Measurements from ENCODE around the gene TMEM121B.

Gene TMEM121B

DNA sequence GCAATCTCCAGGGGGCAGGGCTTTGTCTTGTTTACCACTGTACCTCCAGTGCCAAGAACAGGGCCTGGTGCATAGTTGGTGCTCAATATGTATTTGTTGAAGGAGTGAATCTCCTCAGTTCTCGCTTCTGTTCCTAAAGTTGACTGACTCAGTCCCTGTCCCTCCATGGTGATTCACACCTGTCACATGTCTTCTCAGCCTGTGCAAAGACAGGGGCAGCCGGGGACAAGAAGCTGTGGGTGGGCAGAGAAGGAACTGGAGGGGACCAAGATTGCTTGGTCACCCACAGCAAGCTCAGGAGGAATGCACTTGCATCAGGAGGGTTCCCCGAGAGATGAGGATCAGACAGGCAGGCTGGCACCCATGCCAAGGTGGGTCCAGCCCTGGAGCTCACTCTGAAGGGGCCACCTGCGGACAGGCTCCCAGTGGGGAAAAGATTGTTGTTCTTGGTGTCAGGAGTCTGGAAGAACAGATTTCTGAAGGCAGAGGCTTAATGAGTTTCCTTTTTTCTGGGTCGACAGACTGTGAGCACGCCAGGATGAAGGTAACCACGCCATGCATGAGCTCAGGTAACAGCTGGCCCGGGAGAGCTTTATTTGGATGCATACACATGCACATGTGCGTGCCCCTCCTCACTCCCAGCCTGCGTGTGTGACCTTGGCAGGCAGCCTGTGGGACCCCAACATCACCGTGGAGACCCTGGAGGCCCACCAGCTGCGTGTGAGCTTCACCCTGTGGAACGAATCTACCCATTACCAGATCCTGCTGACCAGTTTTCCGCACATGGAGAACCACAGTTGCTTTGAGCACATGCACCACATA, 19.5 kb downstream of the TMEM121B start:
- Histone ChIP-seq H3K27me3 (no peaks in the 10 kb centered on the region), H3K27ac (peak overlapping the region; percentile 85), H3K9me3 (no peaks in the 10 kb centered on the region), H3K4me3 (ENCODE audit: low read depth in 1 of 2, low read length in 1 of 2) (peak overlapping the region; percentile 60 to 65), H3K4me1 (ENCODE audit: control insufficient read depth in 1 of 2, insufficient read depth in 1 of 2, low read depth in 1 of 2, low read length in 1 of 2) (peaks cover 98 to 100% of the 10 kb centered on the region in 2 experiments), H3K36me3 (peaks cover 98% of the 10 kb centered on the region)
- TF ChIP-seq, protein P1, sequence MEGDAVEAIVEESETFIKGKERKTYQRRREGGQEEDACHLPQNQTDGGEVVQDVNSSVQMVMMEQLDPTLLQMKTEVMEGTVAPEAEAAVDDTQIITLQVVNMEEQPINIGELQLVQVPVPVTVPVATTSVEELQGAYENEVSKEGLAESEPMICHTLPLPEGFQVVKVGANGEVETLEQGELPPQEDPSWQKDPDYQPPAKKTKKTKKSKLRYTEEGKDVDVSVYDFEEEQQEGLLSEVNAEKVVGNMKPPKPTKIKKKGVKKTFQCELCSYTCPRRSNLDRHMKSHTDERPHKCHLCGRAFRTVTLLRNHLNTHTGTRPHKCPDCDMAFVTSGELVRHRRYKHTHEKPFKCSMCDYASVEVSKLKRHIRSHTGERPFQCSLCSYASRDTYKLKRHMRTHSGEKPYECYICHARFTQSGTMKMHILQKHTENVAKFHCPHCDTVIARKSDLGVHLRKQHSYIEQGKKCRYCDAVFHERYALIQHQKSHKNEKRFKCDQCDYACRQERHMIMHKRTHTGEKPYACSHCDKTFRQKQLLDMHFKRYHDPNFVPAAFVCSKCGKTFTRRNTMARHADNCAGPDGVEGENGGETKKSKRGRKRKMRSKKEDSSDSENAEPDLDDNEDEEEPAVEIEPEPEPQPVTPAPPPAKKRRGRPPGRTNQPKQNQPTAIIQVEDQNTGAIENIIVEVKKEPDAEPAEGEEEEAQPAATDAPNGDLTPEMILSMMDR (IDR thresholded peaks at IDR 0.05): no peak

DNA sequence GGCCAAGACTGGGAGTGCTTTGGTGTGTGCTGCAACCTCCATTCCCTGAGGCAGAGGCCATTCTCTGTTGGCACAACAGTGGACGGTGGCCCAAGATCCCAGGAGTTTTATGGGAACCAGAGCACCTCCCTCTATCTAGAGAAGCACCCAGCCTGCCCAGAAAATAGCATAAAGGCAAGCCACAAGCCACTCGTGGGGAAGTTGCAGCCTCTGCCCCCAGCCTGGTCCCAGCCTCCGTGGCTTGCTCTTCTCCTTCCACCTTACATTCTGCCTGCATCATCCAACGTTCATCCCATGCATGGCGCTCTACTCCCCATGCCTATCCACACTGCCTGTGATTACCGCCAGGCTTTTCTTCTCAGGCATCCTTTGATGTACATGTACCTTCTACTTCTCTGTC, 20.5 kb downstream of the TMEM121B start:
- TF ChIP-seq, protein P1 (IDR thresholded peaks at IDR 0.05): no peak
- Histone ChIP-seq H3K4me3 (ENCODE audit: low read depth in 1 of 2, low read length in 1 of 2) (peak overlapping the region; percentile 60 to 65), H3K27me3 (no peaks in the 10 kb centered on the region), H3K27ac (peak overlapping the region; percentile 85), H3K36me3 (peaks cover 97% of the 10 kb centered on the region), H3K9me3 (no peaks in the 10 kb centered on the region), H3K4me1 (ENCODE audit: control insufficient read depth in 1 of 2, insufficient read depth in 1 of 2, low read depth in 1 of 2, low read length in 1 of 2) (peaks cover 98 to 100% of the 10 kb centered on the region in 2 experiments)

DNA sequence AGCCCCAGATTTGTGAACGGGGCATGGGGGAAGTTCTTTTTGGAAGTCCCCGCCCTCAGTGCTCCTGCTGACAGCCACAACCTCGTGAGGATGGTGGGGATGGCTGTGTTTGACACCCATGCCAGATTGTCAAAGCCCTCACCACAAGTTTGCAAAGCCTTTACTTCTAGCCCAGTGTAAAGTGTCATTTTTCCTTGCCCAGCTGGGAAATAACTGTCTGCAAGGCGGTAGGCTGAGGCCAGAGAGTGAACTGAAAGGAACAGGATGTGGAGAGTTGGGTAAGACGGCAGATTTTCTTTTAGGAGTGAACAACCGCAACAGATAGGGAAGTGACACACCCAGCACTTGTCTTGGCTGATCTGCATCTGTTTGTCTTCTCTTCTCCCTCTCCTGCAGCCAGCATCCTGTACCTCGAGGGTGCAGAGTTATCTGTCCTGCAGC, 22.8 kb downstream of the TMEM121B start:
- Histone ChIP-seq H3K4me3 (ENCODE audit: low read depth in 1 of 2, low read length in 1 of 2) (peak overlapping the region; percentile 60 to 65), H3K4me1 (ENCODE audit: control insufficient read depth in 1 of 2, insufficient read depth in 1 of 2, low read depth in 1 of 2, low read length in 1 of 2) (peaks cover 99 to 100% of the 10 kb centered on the region in 2 experiments), H3K36me3 (peaks cover 89% of the 10 kb centered on the region), H3K27ac (peak overlapping the region; percentile 85), H3K9me3 (no peaks in the 10 kb centered on the region), H3K27me3 (no peaks in the 10 kb centered on the region)
- TF ChIP-seq, protein P1 (IDR thresholded peaks at IDR 0.05): no peak

DNA sequence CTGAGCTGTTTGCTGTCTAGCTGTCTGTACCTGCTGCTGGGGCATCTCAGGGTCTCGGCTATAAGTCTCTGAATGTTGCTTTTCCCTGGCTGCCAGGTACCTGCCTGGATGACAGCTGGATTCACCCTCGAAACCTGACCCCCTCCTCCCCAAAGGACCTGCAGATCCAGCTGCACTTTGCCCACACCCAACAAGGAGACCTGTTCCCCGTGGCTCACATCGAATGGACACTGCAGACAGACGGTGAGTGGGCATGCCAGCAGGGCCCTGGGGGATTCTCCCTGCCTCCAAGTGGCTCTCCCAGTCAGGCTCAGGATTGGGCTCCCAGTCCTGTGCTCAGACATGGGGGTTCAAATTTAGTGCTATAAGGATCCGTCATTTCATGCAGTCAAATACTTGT, 23.5 kb downstream of the TMEM121B start:
- Histone ChIP-seq H3K27ac (peak overlapping the region; percentile 85), H3K36me3 (peaks cover 82% of the 10 kb centered on the region), H3K4me1 (ENCODE audit: control insufficient read depth in 1 of 2, insufficient read depth in 1 of 2, low read depth in 1 of 2, low read length in 1 of 2) (peaks cover 99 to 100% of the 10 kb centered on the region in 2 experiments), H3K9me3 (no peaks in the 10 kb centered on the region), H3K4me3 (ENCODE audit: low read depth in 1 of 2, low read length in 1 of 2) (peak overlapping the region; percentile 60 to 65), H3K27me3 (no peaks in the 10 kb centered on the region)
- TF ChIP-seq, protein P1 (IDR thresholded peaks at IDR 0.05): no peak

DNA sequence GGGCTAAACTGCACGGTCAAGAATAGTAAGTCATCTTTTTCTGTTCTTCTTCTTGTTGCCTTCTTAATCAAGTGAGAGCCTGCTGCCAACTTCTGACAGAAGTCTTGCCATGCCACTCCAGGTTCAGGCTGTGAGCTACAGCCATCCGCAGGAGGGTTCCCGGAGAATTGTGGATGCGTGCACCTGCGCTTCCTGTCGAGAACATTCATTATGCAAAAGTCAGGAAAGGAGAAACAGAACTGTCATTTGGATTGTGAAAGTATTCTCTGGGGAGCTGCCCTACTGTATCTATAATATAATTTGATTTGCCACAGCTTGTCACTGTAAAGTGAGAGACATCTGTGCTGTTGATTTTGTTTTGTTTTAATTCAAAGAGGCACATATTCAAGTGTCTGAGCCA, 24.1 kb downstream of the TMEM121B start:
- peak overlapping the region; percentile 85 for H3K27ac ChIP-seq
- no peaks in the 10 kb centered on the region for H3K27me3 ChIP-seq
- TF ChIP-seq, protein P1 (IDR thresholded peaks at IDR 0.05): no peak
- peak overlapping the region; percentile 60 to 65 for H3K4me3 ChIP-seq (ENCODE audit: low read depth in 1 of 2, low read length in 1 of 2)
- H3K4me1 ChIP-seq (ENCODE audit: control insufficient read depth in 1 of 2, insufficient read depth in 1 of 2, low read depth in 1 of 2, low read length in 1 of 2): peaks cover 99 to 100% of the 10 kb centered on the region in 2 experiments
- no peaks in the 10 kb centered on the region for H3K9me3 ChIP-seq
- peaks cover 75% of the 10 kb centered on the region for H3K36me3 ChIP-seq

Measured in neutrophil (primary cell).